Choroid plexus epithelial cell (primary cell): ENCODE measurements around the gene TMEM107.

Experiments used
- DNase-seq: peaks from one replicate; pipeline ENCODE4 v3.0.0-alpha.2; 2010; ENCODE audit warnings: low read depth
- H3K4me3 ChIP-seq: 2 replicates; pipeline ENCODE4 v1.5.1; 2011; ENCODE audit warnings: low read depth, mild to moderate bottlenecking, control low read depth, low read length, moderate library complexity
- CTCF ChIP-seq: conservative IDR thresholded peaks from 2 replicates; pipeline ENCODE4 v1.5.1; 2011; ENCODE audit warnings: low read depth, mild to moderate bottlenecking, control low read depth, inconsistent platforms, low read length, moderate library complexity

Gene TMEM107

GRCh38 chr17:8162997-8163977 lies 12.9 kb downstream of the TMEM107 start:
- TF ChIP-seq CTCF = no peak
- peak overlapping the region; percentile 93 for H3K4me3 ChIP-seq
- no peak for DNase-seq

- H3K4me3 ChIP-seq = peak within 1 kb of the TSS; percentile 93
- DNase-seq = peak; percentile 66
- TF ChIP-seq CTCF = no peak
These were observed 13.8 kb downstream of the TMEM107 start, which contains the start of gene VAMP2 for GRCh38 chr17:8162233-8162996. Gene VAMP2, minus strand, starts transcription at chr17:8162948. Its CDS starts 69 bp downstream, at chr17:8162879.

- no peak for DNase-seq
- no peak for TF ChIP-seq CTCF
- H3K4me3 ChIP-seq = peak overlapping the region; percentile 93
These were observed 14.6 kb downstream of the TMEM107 start for GRCh38 chr17:8161289-8162232.

GRCh38 chr17:8160741-8161221 lies 15.4 kb downstream of the TMEM107 start:
- DNase-seq = no peak
- H3K4me3 ChIP-seq = no peak overlapping the region
- TF ChIP-seq CTCF = no peak

- H3K4me3 ChIP-seq = no peak overlapping the region
- no peak for TF ChIP-seq CTCF
These were observed 16.0 kb downstream of the TMEM107 start for GRCh38 chr17:8160224-8160577.

More at GRCh38 chr17:8160224-8160577, 16.0 kb downstream of the TMEM107 start:
- DNase-seq = no peak
